Measurements from ENCODE around the gene MEFV.
"Not testable (repeated sequence)": the region's sequence is repeated elsewhere in the genome, so short reads cannot be mapped to it uniquely, and the experiment has no call there.

MEFV gene

DNA sequence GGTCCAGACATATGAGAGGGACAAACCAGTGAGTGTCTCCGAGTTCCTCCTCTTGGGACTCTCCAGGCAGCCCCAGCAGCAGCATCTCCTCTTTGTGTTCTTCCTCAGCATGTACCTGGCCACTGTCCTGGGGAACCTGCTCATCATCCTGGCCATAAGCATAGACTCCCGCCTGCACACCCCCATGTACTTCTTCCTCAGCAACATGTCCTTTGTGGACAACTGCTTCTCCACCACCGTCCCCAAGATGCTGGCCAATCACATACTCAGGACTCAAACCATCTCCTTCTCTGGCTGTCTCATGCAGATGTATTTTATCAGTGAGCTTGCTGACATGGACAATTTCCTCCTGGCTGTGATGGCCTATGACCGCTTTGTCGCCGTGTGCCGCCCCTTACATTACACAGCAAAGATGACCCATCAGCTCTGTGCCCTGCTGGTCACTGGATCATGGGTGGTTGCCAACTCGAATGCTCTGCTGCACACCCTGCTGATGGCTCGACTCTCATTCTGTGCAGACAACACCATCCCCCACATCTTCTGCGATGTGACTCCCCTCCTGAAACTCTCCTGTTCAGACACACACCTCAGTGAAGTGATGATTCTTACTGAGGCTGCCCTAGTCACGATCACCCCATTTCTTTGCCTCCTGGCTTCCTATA lies 40.7 kb downstream of the MEFV start:
- DNase-seq (ENCODE audit: low read depth), result no peak

GRCh38 chr16:3214904-3215600 lies 41.4 kb downstream of the MEFV start:
- no peak for DNase-seq (ENCODE audit: low read depth)

DNA sequence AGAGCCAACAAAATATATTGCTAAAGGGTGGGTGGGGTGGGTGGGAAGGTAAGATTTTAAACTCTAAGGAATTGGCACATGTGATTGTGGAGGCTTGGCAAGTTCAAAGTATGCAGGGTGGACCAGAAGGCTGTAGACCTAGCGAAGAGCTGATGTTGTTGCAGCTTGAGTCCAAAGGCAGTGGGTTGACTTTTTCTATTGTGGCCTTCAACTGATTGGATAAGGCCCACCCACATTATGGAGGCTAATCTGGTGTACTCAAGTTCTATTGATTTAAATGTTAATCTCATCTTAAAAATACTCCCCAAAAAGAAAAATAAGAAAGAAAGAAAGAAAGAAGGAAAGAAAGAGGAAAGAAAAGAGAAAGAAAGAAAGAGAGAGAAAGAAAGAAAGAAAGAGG lies 43.9 kb downstream of the MEFV start:
- no peak for DNase-seq (ENCODE audit: low read depth)

- no peak for DNase-seq (ENCODE audit: low read depth)
Observed at GRCh38 chr16:3212006-3212405, 44.4 kb downstream of the MEFV start.

DNA sequence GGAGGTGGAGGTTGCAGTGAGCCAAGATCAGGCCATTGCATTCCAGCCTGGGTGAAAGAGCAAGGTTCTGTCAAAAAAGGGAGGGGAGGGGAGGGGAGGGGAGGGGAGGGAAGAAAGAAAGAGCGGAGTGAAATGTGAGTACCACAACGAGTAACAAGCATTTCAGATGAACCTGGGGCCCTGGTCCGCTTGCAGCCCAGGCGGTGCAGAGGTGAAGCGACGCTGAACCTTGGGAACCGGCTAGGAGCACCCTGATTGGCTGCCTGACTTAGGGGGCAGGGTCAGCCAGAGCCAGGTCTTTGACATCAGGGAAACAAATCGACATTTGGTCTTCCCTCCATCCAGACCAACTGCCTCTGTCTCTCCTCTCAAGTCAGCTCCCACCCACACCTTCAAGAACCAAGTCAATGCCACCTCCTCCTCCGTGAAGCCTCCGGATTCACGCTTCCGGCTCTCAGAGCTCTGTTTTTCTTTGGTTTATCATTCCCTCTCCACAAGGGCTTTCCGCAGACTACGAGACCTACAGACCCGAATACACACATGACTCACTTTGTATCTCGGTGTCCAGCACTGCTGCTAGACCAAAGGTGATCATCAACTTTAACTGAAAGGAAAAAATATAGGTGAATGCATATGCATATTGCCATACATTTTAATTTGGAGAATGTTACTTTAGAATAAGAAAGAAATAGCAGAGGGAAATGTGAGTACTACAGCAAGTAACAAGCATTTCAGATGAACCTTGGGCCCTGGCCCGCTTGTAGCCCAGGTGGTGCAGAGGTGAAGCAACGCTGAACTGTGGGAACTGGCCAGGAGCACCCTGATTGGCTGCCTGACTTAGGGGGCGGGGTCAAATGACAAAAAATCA lies 49.1 kb downstream of the MEFV start:
- DNase-seq (ENCODE audit: low read depth), result no peak

DNA sequence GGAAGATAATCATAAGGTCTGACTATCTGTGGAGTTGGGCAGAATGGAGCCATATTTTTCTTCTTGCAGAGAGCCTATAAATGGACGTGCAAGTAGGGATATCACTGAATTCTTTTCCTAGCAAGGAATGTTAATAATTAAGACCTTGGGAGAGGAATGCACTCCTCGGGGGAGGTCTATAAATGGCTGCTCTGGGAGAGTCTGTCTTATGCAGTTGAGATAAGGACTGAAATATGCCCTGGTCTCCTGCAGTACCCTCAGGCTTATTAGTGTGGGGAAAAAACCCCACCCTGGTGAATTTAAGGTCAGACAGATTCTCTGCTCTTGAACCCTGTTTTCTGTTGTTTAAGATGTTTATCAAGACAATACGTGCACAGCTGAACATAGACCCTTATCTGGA lies 50.5 kb downstream of the MEFV start:
- DNase-seq (ENCODE audit: low read depth), result not testable (repeated sequence)

DNA sequence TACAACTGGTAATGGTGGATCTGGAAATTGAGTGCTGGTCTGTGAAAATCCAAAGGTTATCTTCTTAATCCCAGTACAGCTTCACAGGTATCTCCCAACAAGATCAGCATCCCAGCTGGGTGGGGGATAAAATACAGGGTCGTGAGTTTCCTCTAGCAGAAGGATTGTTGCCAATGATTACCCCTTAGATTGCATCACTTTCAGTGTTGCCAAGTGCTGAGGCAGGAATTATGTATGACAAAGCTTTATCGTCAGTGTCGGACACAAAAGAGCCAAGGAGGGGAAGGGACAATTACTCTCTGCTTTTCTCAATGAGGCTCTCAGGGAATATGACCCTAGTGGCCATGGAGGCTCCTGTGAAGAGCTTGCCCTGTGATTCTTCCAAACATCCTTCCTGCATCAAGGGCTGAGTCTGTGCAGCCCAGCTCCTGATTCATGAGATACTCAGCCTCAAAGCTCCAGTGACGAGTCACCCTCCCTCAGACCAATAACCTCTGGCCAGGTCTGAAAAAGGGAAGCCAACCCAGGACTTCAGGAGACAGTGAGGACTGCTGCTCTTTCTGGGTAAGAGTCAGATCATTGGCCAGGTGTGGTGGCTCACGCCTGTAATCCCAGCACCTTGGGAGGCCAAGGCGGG lies 53.4 kb downstream of the MEFV start:
- no peak for DNase-seq (ENCODE audit: low read depth)

DNA sequence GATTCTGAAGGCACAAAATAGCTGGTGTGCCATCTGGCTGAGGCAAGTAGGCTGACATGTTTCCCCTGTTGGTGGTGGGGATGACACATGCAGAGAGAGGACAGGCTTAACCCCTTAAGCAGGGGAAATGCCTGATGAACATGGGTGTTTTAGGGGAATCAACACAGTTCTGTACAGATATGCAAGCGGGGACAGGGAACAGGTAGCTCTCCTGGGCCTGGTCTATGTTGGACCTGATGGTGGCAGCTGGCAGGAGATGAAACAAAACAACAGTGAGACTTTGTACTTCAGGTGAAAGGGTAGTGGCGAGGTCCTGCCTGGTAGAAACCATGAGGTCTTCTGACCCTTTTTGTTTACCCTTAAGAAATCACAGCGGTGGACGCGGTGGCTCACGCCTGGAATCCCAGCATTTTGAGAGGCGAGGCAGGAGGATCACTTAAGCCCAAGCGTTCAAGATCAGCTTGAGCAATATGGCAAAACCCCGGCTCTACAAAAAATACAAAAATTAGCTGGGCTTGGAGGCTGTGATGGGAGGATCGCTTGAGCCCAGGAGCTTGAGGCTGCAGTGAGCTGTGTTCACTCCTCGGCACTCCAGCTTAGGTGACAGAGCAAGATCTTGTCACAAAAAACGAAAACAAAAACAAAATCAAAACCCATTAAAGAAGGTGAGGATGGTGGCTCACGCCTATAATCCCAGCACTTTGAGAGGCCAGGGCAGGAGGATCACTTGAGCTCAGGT lies 57.9 kb downstream of the MEFV start:
- DNase-seq (ENCODE audit: low read depth), result no peak

DNA sequence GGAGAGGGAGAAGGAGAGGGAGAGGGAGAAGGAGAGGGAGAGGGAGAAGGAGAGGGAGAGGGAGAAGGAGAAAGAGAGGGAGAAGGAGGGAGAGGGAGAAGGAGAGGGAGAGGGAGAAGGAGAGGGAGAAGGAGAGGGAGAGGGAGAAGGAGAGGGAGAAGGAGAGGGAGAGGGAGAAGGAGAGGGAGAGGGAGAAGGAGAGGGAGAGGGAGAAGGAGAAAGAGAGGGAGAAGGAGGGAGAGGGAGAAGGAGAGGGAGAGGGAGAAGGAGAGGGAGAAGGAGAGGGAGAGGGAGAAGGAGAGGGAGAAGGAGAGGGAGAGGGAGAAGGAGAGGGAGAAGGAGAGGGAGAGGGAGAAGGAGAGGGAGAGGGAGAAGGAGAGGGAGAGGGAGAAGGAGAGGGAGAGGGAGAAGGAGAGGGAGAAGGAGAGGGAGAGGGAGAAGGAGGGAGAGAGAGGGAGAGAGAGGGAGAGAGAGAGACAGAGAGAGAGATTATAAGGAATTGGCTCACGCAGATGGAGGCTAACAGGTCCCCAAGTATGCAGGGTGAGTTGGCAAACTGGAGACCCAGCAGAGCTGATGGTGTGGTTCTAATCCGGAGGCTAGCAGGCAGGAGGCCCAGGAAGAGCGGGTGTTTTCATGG lies 58.6 kb downstream of the MEFV start:
- DNase-seq (ENCODE audit: low read depth), result not testable (repeated sequence)

GRCh38 chr16:3195975-3196374 lies 60.5 kb downstream of the MEFV start:
- DNase-seq (ENCODE audit: low read depth), result no peak

GRCh38 chr16:3194792-3195191 lies 61.6 kb downstream of the MEFV start:
- no peak for DNase-seq (ENCODE audit: low read depth)

DNA sequence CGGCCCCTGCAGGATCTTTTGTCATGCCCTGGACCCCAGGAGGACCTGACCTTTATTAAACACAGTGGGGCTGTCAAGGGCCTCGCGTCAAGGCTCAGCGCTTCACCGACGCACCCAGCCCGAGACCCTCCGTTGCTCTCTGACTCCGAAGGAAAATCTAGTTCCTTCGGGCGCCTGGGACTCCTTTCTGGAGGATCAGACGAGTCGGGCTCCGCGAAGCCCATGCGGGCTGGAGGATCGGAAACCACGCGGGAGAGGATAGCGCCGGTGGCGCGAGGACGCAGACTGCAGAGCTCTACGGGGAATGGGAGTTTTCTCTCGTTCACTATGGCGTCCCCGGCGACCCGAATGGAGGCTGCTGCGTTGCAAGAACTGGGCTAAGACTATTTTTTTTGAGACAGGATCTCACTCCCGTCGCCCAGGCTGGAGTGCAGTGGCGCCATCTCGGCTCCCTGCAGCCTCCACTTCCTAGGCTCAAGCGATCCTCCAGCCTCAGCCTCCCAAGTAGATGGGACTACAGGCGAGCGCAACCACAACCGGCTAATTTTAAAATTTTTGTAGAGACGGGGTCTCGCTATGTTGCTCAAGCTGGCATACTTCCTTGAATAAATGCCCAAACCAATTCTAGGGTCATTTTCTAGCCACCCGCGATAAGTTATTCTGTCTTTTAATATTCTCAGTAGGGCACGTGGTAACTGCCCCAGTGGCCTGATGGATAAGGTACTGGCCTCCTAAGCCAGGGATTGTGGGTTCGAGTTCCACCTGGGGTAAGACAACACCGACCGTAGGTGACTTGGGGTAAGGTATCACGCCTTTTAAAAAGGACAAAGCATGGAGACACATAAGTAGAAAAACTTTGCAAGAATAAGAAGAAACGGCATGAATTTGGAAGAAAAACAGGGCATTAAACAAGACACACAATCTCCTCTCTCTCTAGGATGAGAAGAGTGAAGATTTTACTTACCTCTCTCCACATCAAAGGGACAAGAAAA lies 62.9 kb downstream of the MEFV start:
- no peak for DNase-seq (ENCODE audit: low read depth)

- DNase-seq (ENCODE audit: low read depth), result no peak
Observed at GRCh38 chr16:3192476-3193019, 63.9 kb downstream of the MEFV start.
